ENCODE data around the gene PRICKLE2. TPM values are rescaled to one million over a fixed set of nuclear protein-coding genes. Genes with fewer than 3 reads are reported as not detected.
A peak's percentile ranks its signal among the peaks of the same experiment; 100 is the strongest.

The PRICKLE2 gene
- total RNA-seq, 1 donor from 2014 or later, result 23.2 TPM

GRCh38 chr3:64266065-64266931 lies 41.0 kb upstream of the PRICKLE2 start:
- peaks cover 35% of the 10 kb centered on the region for H3K4me1 Mint-ChIP-seq (ENCODE audit: low read depth)

GRCh38 chr3:64265646-64266045 lies 40.4 kb upstream of the PRICKLE2 start:
- no peak for TF ChIP-seq CTCF (IDR thresholded peaks at IDR 0.05; ENCODE audit: unreplicated experiment)
- peaks cover 38% of the 10 kb centered on the region for H3K4me1 Mint-ChIP-seq (ENCODE audit: low read depth)
- H3K27me3 Mint-ChIP-seq, result no peaks in the 10 kb centered on the region
- H3K27ac Mint-ChIP-seq, result no peak overlapping the region
- peaks cover 6% of the 10 kb centered on the region for H3K9me3 Mint-ChIP-seq (ENCODE audit: low read depth)
- peaks cover 1% of the 10 kb centered on the region for H3K36me3 Mint-ChIP-seq (ENCODE audit: insufficient read depth)
- no peak for DNase-seq (ENCODE audit: low spot score, unreplicated experiment)
- H3K4me3 Mint-ChIP-seq (ENCODE audit: low read depth), result no peak overlapping the region

More at GRCh38 chr3:64266065-64266931, 41.0 kb upstream of the PRICKLE2 start:
- Mint-ChIP-seq H3K36me3 (ENCODE audit: insufficient read depth) (peaks cover 5% of the 10 kb centered on the region), H3K9me3 (ENCODE audit: low read depth) (peaks cover 11% of the 10 kb centered on the region), H3K27me3 (no peaks in the 10 kb centered on the region), H3K27ac (no peak overlapping the region), H3K4me3 (ENCODE audit: low read depth) (peak overlapping the region; percentile 74)
- no peak for DNase-seq (ENCODE audit: low spot score, unreplicated experiment)
- TF ChIP-seq CTCF (IDR thresholded peaks at IDR 0.05; ENCODE audit: unreplicated experiment), result no peak

- no peaks in the 10 kb centered on the region for H3K36me3 Mint-ChIP-seq (ENCODE audit: insufficient read depth)
These were observed 39.3 kb upstream of the PRICKLE2 start for GRCh38 chr3:64264501-64265109.

GRCh38 chr3:64262574-64263114 lies 37.4 kb upstream of the PRICKLE2 start:
- Mint-ChIP-seq H3K27ac (no peak overlapping the region), H3K4me1 (ENCODE audit: low read depth) (peaks cover 33% of the 10 kb centered on the region), H3K9me3 (ENCODE audit: low read depth) (peaks cover 3% of the 10 kb centered on the region), H3K4me3 (ENCODE audit: low read depth) (no peak overlapping the region), H3K27me3 (no peaks in the 10 kb centered on the region), H3K36me3 (ENCODE audit: insufficient read depth) (peaks cover 2% of the 10 kb centered on the region)
- TF ChIP-seq CTCF (IDR thresholded peaks at IDR 0.05; ENCODE audit: unreplicated experiment), result no peak
- no peak for DNase-seq (ENCODE audit: low spot score, unreplicated experiment)

More at GRCh38 chr3:64264501-64265109, 39.3 kb upstream of the PRICKLE2 start:
- Mint-ChIP-seq H3K9me3 (ENCODE audit: low read depth) (peaks cover 3% of the 10 kb centered on the region), H3K27ac (no peak overlapping the region), H3K4me1 (ENCODE audit: low read depth) (peaks cover 44% of the 10 kb centered on the region), H3K27me3 (no peaks in the 10 kb centered on the region), H3K4me3 (ENCODE audit: low read depth) (no peak overlapping the region)
- no peak for DNase-seq (ENCODE audit: low spot score, unreplicated experiment)
- TF ChIP-seq CTCF (IDR thresholded peaks at IDR 0.05; ENCODE audit: unreplicated experiment), result no peak

- no peak overlapping the region for H3K4me3 Mint-ChIP-seq (ENCODE audit: low read depth)
- H3K27ac Mint-ChIP-seq, result no peak overlapping the region
- H3K27me3 Mint-ChIP-seq, result no peaks in the 10 kb centered on the region
- H3K4me1 Mint-ChIP-seq (ENCODE audit: low read depth), result peaks cover 18% of the 10 kb centered on the region
- TF ChIP-seq CTCF (IDR thresholded peaks at IDR 0.05; ENCODE audit: unreplicated experiment), result no peak
- peaks cover 2% of the 10 kb centered on the region for H3K36me3 Mint-ChIP-seq (ENCODE audit: insufficient read depth)
- no peak for DNase-seq (ENCODE audit: low spot score, unreplicated experiment)
- peaks cover 3% of the 10 kb centered on the region for H3K9me3 Mint-ChIP-seq (ENCODE audit: low read depth)
These were observed 35.2 kb upstream of the PRICKLE2 start for GRCh38 chr3:64260431-64260830.

Measured in progenitor cell of endocrine pancreas (in vitro differentiated cells).